K562 treated with DMSO at 1 percent for 48 hours (cell line): ENCODE data around the gene LYZL6. TPM values are rescaled to one million over a fixed set of nuclear protein-coding genes. Genes with fewer than 3 reads are reported as not detected.

Source experiments
- total RNA-seq: library from RNA; unstranded; fragments of 300-600 nt; gene quantifications from 2 replicates; pipeline ENCODE4 v1.2.3, GENCODE V29; 2022; ENCODE audit warnings: low replicate concordance; ENCODE audit errors: extremely low read depth

The LYZL6 gene, protein sequence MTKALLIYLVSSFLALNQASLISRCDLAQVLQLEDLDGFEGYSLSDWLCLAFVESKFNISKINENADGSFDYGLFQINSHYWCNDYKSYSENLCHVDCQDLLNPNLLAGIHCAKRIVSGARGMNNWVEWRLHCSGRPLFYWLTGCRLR
- total RNA-seq, result not detected in 2 replicates

DNA sequence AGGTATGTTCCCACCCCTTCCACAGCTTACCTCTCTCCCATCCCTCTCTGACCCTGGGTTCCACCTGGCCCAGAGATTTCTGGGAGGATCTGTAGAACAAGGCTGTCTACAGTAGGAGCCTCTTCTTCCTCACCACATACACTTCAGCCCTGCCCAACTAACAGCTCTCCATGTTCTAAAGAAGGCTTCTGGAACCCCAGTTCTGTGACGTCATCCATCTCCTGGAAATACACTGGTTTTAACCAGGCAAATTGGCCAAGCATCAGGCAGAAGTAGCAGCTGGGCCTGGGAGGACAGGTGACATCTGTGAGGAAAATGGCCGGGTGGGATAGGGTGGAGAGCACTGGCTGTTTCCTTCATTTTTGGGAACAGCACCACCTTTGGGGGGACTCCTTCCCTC lies at the start of gene LYZL6:
Gene LYZL6, minus strand, starts transcription at position 177 of the 400 bp plus-strand sequence. CDS start 4,357 bp downstream, outside the sequence.

DNA sequence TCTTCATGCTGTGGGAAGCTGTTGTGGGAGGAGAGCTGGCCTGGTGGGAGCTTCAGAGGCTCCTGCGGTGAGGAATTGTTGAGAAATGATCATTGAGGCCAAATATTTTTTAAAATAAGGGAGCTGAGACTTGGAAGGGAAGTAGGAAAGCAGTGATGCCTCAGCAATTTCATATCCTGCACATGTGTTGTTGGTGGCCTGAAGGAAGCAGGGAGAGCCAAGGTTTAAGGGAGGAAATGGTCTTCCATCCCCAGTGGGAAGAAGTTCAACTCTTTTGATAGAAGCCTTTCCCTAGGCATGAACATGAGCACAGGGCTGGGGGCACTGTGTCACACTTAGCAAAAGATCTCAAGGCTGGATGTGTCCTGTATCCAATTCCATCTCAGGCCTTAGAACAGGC lies 43.1 kb upstream of the LYZL6 start, which contains the start of gene CCL14:
Gene CCL14, minus strand, starts transcription at position 87 of the 400 bp plus-strand sequence. Its CDS starts 80 bp downstream, at position 7.

DNA sequence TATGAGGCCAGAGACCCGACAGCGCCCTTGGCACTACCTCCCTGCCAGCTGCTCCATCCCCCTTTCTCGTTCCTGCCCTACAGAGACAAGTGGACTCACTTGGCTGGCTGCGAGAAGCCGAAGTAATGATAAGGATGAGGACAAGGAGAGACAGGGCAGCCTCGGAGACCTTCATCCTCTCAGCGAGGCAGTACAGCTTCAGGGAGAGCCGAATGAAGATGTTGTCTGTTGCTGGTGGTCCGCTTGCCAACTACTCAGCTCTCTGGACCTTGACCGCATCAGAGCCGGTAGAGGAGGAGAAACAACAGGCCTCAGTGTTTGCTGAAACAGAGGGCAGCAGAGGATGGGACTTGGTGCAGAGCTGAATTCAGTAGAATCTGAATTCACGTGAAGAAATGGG lies 37.7 kb upstream of the LYZL6 start, which contains the start of gene CCL16:
Gene CCL16, minus strand, starts transcription at position 252 of the 400 bp plus-strand sequence. Its CDS starts 77 bp downstream, at position 175.

DNA sequence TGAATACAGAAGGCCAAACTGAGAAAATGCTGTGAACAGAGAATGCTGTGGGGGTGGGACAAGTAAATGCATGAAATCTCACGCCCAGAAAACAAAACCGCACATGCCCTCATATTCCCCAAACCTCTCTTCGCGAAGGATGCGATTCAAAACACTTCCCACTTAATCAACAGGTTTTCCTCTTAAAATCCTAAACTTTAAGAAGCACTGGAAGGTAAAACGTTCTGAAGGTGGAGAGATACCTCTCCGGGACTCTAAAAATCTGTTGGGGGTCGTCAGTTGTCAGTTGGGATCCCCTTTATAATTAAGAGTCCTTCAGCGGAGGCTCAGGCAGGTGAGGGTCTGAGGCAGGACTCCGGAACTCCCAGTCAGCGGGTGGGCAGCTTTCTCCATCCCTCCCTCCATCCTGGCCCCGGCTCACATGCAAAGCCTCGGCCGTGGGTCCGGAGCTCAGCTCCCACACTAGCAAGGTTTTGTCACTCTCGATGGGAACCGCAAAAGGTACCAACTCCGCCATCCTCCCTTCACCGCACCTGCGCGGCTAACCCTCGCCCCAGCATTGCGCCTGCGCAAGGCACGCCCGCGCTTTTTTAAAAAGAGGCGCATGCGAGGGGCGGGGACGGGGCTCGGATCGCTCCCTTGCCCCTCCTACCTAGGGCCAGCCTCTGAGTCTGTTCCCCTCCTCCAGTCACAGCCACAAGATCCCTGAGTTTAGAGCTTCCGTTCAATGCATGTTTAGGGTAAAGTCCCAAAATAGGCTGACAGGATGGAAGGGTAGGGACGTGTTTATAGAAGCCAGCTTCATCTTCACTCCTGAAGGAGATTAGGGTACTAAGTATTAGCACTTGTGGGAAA lies 13.1 kb downstream of the LYZL6 start, which contains the start of gene RDM1:
Gene RDM1, minus strand, starts transcription at position 563 of the 855 bp plus-strand sequence. Its CDS starts 46 bp downstream, at position 517.

Other genes starting within 250 kb of the LYZL6 start
- not detected in 2 replicates for gene RASL10B, start 212.1 kb downstream of the LYZL6 start, total RNA-seq
- gene GAS2L2, start 190.5 kb downstream of the LYZL6 start, total RNA-seq, result not detected in 2 replicates
- not detected in 2 replicates for gene C17orf50, start 182.8 kb downstream of the LYZL6 start, total RNA-seq
- gene MMP28, start 148.1 kb downstream of the LYZL6 start, total RNA-seq, result not detected in 2 replicates
- gene TAF15, start 134.2 kb downstream of the LYZL6 start, total RNA-seq, result not detected in 2 replicates
- gene HEATR9, start 74.8 kb downstream of the LYZL6 start, total RNA-seq, result not detected in 2 replicates
- not detected in 2 replicates for gene CCL5, start 63.4 kb downstream of the LYZL6 start, total RNA-seq
- not detected in 2 replicates for gene RDM1, start 12.9 kb downstream of the LYZL6 start, total RNA-seq
- not detected in 2 replicates for gene CCL16, start 37.8 kb upstream of the LYZL6 start, total RNA-seq
- not detected in 2 replicates for gene CCL14, start 43.0 kb upstream of the LYZL6 start, total RNA-seq
- gene CCL15, start 57.8 kb upstream of the LYZL6 start, total RNA-seq, result not detected in 2 replicates
- not detected in 2 replicates for gene CCL23, start 74.3 kb upstream of the LYZL6 start, total RNA-seq
- not detected in 2 replicates for gene CCL18, start 120.6 kb upstream of the LYZL6 start, total RNA-seq
- gene CCL3, start 146.4 kb upstream of the LYZL6 start, total RNA-seq, result not detected in 2 replicates
- not detected in 2 replicates for gene CCL4, start 160.1 kb upstream of the LYZL6 start, total RNA-seq
- gene TBC1D3B, start 232.9 kb upstream of the LYZL6 start, total RNA-seq, result not detected in 2 replicates